ENCODE results near the gene PSMB4. TPM values are rescaled to one million over a fixed set of nuclear protein-coding genes. Genes with fewer than 3 reads are reported as not detected.
"Not testable (repeated sequence)": the region's sequence is repeated elsewhere in the genome, so short reads cannot be mapped to it uniquely, and the experiment has no call there.

The PSMB4 gene
- polyA plus RNA-seq (2013, experiment 1 of 2) = 341 TPM
- polyA plus RNA-seq (2013, experiment 2 of 2) = 334 TPM

DNA sequence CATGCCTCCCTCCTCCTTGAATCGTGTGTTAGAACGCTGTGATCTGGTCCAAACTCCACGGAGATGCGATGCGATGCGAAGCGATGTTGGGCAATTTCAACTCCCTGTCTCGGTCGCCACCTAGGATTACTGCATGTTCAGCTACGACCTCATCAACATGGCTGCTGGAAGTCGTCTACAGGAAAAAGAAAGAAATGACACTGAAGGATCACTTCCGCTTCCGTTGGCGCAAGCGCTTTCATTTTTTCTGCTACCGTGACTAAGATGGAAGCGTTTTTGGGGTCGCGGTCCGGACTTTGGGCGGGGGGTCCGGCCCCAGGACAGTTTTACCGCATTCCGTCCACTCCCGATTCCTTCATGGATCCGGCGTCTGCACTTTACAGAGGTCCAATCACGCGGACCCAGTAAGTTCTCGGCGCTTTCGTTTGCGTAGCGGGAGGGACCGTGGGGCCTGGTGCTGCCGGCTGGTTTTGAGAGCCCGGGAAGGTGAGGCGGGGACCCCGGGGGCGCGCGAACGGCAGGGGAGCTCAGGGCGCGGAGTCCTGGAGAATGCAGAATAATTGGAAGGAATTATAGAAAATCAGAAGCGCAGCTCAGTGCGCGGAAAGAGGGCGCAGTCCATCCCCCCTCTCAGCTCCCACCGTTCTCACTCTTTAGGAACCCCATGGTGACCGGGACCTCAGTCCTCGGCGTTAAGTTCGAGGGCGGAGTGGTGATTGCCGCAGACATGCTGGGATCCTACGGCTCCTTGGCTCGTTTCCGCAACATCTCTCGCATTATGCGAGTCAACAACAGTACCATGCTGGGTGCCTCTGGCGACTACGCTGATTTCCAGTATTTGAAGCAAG lies at the start of gene PSMB4:
Gene PSMB4 (plus strand): TSS at position 250 of the 848 bp plus-strand sequence. CDS start 15 bp downstream, at position 265.
- H2BK15ac ChIP-seq (ENCODE audit: low read length) = no peak within 1 kb of the TSS
- no peak within 1 kb of the TSS for H2BK12ac ChIP-seq (ENCODE audit: low read length)
- H4K8ac ChIP-seq (ENCODE audit: low read depth, low read length) = no peak within 1 kb of the TSS
- H3K27ac ChIP-seq (replicated peaks; ENCODE audit: low read length) = peak within 1 kb of the TSS; percentile 41
- H2BK5ac ChIP-seq (ENCODE audit: low read length) = no peak within 1 kb of the TSS
- H3K79me1 ChIP-seq (ENCODE audit: low read depth, low read length) = peaks cover 6% of the 10 kb centered on the region
- H3K4me3 ChIP-seq (ENCODE audit: low read length in 2 of 2) = peak within 1 kb of the TSS; percentile 83 to 88
- peak within 1 kb of the TSS; percentile 93 for H3K18ac ChIP-seq (ENCODE audit: low read length)
- H2BK120ac ChIP-seq (ENCODE audit: low read depth, low read length) = no peak within 1 kb of the TSS
- no peak within 1 kb of the TSS for H4K91ac ChIP-seq (ENCODE audit: low read depth, low read length, poor library complexity)
- peak within 1 kb of the TSS; percentile 80 for H2AFZ ChIP-seq (ENCODE audit: low read length)
- peak within 1 kb of the TSS; percentile 97 for H3K9ac ChIP-seq (ENCODE audit: low read depth, low read length, poor library complexity)
- H3K4me1 ChIP-seq (ENCODE audit: control insufficient read depth in 2 of 2, insufficient read depth in 1 of 2, low read depth in 1 of 2, low read length in 2 of 2) = peaks cover 2 to 4% of the 10 kb centered on the region in 2 donors
- peak; percentile 79 for DNase-seq (ENCODE audit: low spot score)
- H2AK5ac ChIP-seq (ENCODE audit: low read depth, low read length) = peak within 1 kb of the TSS; percentile 11
- no CpG with 5 or more reads among the region's 63 CpGs for WGBS, 2 donors (ENCODE audit: extremely low coverage in 2 of 2, insufficient read length in 2 of 2, insufficient replicate concordance in 1 of 2)
- H3K4ac ChIP-seq (ENCODE audit: low read length) = no peak within 1 kb of the TSS
- no peaks in the 10 kb centered on the region for H3K27me3 ChIP-seq (ENCODE audit: control insufficient read depth in 3 of 3, insufficient read depth in 3 of 3, low read depth in 1 of 3, low read length in 3 of 3)
- H3K23ac ChIP-seq (ENCODE audit: low read depth, low read length, poor library complexity) = no peak within 1 kb of the TSS
- no peaks in the 10 kb centered on the region for H3K9me3 ChIP-seq (replicated peaks in 1 of 2; ENCODE audit: control insufficient read depth in 2 of 2, insufficient read depth in 1 of 2, low read depth in 1 of 2, low read length in 2 of 2)
- H3K4me2 ChIP-seq (ENCODE audit: insufficient read depth, low read length, poor library complexity, severe bottlenecking) = peak within 1 kb of the TSS; percentile 75
- H3K14ac ChIP-seq (ENCODE audit: low read length) = no peak within 1 kb of the TSS
- peaks cover 16 to 46% of the 10 kb centered on the region in 2 donors for H3K36me3 ChIP-seq (replicated peaks in 1 of 2; ENCODE audit: control insufficient read depth in 2 of 2, insufficient read depth in 2 of 2, low read length in 2 of 2)

DNA sequence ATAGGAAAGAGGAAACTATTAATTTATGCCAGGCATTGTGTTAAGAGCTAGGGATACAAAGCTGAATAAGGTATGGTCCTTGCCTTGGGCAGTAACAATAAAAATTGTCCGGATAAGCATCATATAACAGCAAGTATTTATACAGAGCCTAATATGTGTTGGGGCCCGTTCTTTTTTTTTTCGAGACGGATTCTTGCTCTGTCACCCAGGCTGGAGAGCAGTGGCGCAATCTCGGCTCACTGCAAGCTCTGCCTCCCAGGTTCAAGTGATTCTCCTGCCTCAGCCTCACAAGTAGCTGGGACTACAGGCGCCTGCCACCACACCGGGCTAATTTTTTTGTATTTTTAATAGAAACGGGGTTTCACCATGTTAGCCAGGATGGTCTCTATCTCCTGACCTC lies 49.0 kb upstream of the PSMB4 start:
- not testable (repeated sequence) for H3K27ac ChIP-seq (replicated peaks; ENCODE audit: low read length); H3K36me3 ChIP-seq (replicated peaks in 1 of 2; ENCODE audit: control insufficient read depth in 2 of 2, insufficient read depth in 2 of 2, low read length in 2 of 2); H2BK15ac ChIP-seq (ENCODE audit: low read length); H2AK5ac ChIP-seq (ENCODE audit: low read depth, low read length); H2BK120ac ChIP-seq (ENCODE audit: low read depth, low read length); H3K9me3 ChIP-seq (replicated peaks in 1 of 2; ENCODE audit: control insufficient read depth in 2 of 2, insufficient read depth in 1 of 2, low read depth in 1 of 2, low read length in 2 of 2); H4K8ac ChIP-seq (ENCODE audit: low read depth, low read length); H2BK5ac ChIP-seq (ENCODE audit: low read length); H4K91ac ChIP-seq (ENCODE audit: low read depth, low read length, poor library complexity); H3K18ac ChIP-seq (ENCODE audit: low read length); H3K4me2 ChIP-seq (ENCODE audit: insufficient read depth, low read length, poor library complexity, severe bottlenecking); H3K27me3 ChIP-seq (ENCODE audit: control insufficient read depth in 3 of 3, insufficient read depth in 3 of 3, low read depth in 1 of 3, low read length in 3 of 3); H3K9ac ChIP-seq (ENCODE audit: low read depth, low read length, poor library complexity); H3K23ac ChIP-seq (ENCODE audit: low read depth, low read length, poor library complexity); H3K79me1 ChIP-seq (ENCODE audit: low read depth, low read length); H2AFZ ChIP-seq (ENCODE audit: low read length); H2BK12ac ChIP-seq (ENCODE audit: low read length); H3K4ac ChIP-seq (ENCODE audit: low read length); H3K14ac ChIP-seq (ENCODE audit: low read length); H3K4me3 ChIP-seq (ENCODE audit: low read length in 2 of 2); DNase-seq (ENCODE audit: low spot score)
- WGBS, 2 donors (ENCODE audit: extremely low coverage in 2 of 2, insufficient read length in 2 of 2, insufficient replicate concordance in 1 of 2) = no CpG with 5 or more reads among the region's 9 CpGs
- peaks cover 12 to 14% of the 10 kb centered on the region in 2 donors for H3K4me1 ChIP-seq (ENCODE audit: control insufficient read depth in 2 of 2, insufficient read depth in 1 of 2, low read depth in 1 of 2, low read length in 2 of 2)

DNA sequence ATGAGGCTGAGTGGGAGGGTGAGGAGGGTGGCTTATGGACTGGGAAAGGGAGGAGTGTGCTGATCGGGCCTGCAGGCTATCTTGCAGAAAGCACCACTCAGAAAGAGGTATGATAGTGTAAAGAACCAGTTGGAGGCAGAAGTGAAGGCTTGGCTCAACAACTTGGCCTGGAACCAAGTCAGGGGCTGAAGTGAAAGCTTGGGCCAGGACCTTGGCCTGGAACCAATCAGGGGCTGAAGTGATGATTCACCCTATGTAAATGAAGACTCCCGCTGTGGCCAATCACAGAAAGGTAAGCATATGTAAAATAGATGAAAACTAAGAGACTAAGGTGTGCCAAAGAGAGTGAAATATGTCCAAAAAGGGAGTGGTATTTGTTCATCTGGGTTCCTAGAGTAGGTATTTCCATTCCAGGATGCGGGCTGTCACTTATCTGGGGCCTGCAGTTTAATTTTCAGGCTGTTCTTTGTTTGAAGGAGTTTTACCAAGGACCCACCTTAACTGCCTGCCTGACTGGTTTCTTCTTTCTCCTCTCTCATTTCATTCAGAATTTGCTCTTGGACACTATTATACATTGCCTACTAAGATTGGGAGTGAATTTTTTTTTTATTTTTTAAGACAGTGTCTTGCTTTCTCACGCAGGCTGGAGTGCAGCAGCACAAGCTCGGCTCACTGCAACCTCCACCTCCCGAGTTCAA lies 47.2 kb upstream of the PSMB4 start:
- Histone ChIP-seq H3K4ac (ENCODE audit: low read length) (no peak overlapping the region), H3K36me3 (replicated peaks in 1 of 2; ENCODE audit: control insufficient read depth in 2 of 2, insufficient read depth in 2 of 2, low read length in 2 of 2) (no peaks in the 10 kb centered on the region), H3K9ac (ENCODE audit: low read depth, low read length, poor library complexity) (no peak overlapping the region), H2AK5ac (ENCODE audit: low read depth, low read length) (no peak overlapping the region), H3K27ac (replicated peaks; ENCODE audit: low read length) (no peak overlapping the region), H2BK120ac (ENCODE audit: low read depth, low read length) (no peak overlapping the region), H3K4me3 (ENCODE audit: low read length in 2 of 2) (no peak overlapping the region), H3K9me3 (replicated peaks in 1 of 2; ENCODE audit: control insufficient read depth in 2 of 2, insufficient read depth in 1 of 2, low read depth in 1 of 2, low read length in 2 of 2) (peaks cover 0 to 9% of the 10 kb centered on the region in 2 donors), H3K18ac (ENCODE audit: low read length) (no peak overlapping the region), H4K8ac (ENCODE audit: low read depth, low read length) (no peak overlapping the region), H3K27me3 (ENCODE audit: control insufficient read depth in 3 of 3, insufficient read depth in 3 of 3, low read depth in 1 of 3, low read length in 3 of 3) (no peaks in the 10 kb centered on the region), H2BK12ac (ENCODE audit: low read length) (no peak overlapping the region), H2BK15ac (ENCODE audit: low read length) (no peak overlapping the region), H2AFZ (ENCODE audit: low read length) (no peak overlapping the region), H3K4me2 (ENCODE audit: insufficient read depth, low read length, poor library complexity, severe bottlenecking) (no peak overlapping the region), H3K79me1 (ENCODE audit: low read depth, low read length) (no peaks in the 10 kb centered on the region), H3K23ac (ENCODE audit: low read depth, low read length, poor library complexity) (no peak overlapping the region), H3K14ac (ENCODE audit: low read length) (no peak overlapping the region), H3K4me1 (ENCODE audit: control insufficient read depth in 2 of 2, insufficient read depth in 1 of 2, low read depth in 1 of 2, low read length in 2 of 2) (peaks cover 7 to 10% of the 10 kb centered on the region in 2 donors), H2BK5ac (ENCODE audit: low read length) (no peak overlapping the region), H4K91ac (ENCODE audit: low read depth, low read length, poor library complexity) (no peak overlapping the region)
- no peak for DNase-seq (ENCODE audit: low spot score)
- no CpG with 5 or more reads among the region's 6 CpGs for WGBS, 2 donors (ENCODE audit: extremely low coverage in 2 of 2, insufficient read length in 2 of 2, insufficient replicate concordance in 1 of 2)

DNA sequence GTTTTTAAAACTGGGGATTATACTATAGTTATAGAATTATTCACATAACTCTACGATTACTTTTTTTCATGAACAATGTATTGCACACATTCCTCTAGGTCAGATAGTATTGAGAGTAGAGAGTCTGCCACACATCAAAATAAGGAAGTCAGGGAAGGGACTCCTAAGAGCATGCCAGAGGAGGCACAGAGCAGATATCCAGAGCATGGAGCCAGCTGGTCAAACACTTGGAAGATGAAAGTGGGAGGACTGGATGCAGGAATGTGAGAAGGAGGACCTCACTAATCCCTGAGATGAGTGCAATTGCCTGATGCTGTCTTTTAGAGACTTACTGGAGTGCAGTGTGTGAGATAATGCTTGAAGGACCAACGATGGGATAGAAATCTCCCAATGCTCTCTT lies 42.7 kb upstream of the PSMB4 start:
- no peak overlapping the region for H3K9ac ChIP-seq (ENCODE audit: low read depth, low read length, poor library complexity)
- peaks cover 0 to 4% of the 10 kb centered on the region in 2 donors for H3K4me1 ChIP-seq (ENCODE audit: control insufficient read depth in 2 of 2, insufficient read depth in 1 of 2, low read depth in 1 of 2, low read length in 2 of 2)
- no peak overlapping the region for H3K18ac ChIP-seq (ENCODE audit: low read length)
- H2AK5ac ChIP-seq (ENCODE audit: low read depth, low read length) = no peak overlapping the region
- H2AFZ ChIP-seq (ENCODE audit: low read length) = peak overlapping the region; percentile 3
- no peaks in the 10 kb centered on the region for H3K27me3 ChIP-seq (ENCODE audit: control insufficient read depth in 3 of 3, insufficient read depth in 3 of 3, low read depth in 1 of 3, low read length in 3 of 3)
- H4K8ac ChIP-seq (ENCODE audit: low read depth, low read length) = no peak overlapping the region
- H4K91ac ChIP-seq (ENCODE audit: low read depth, low read length, poor library complexity) = no peak overlapping the region
- H2BK15ac ChIP-seq (ENCODE audit: low read length) = no peak overlapping the region
- no peak overlapping the region for H2BK120ac ChIP-seq (ENCODE audit: low read depth, low read length)
- H3K79me1 ChIP-seq (ENCODE audit: low read depth, low read length) = no peaks in the 10 kb centered on the region
- H3K23ac ChIP-seq (ENCODE audit: low read depth, low read length, poor library complexity) = no peak overlapping the region
- no CpG with 5 or more reads among the region's 2 CpGs for WGBS, 2 donors (ENCODE audit: extremely low coverage in 2 of 2, insufficient read length in 2 of 2, insufficient replicate concordance in 1 of 2)
- H3K4me2 ChIP-seq (ENCODE audit: insufficient read depth, low read length, poor library complexity, severe bottlenecking) = no peak overlapping the region
- H2BK5ac ChIP-seq (ENCODE audit: low read length) = no peak overlapping the region
- no peak overlapping the region for H3K4me3 ChIP-seq (ENCODE audit: low read length in 2 of 2)
- DNase-seq (ENCODE audit: low spot score) = no peak
- H3K14ac ChIP-seq (ENCODE audit: low read length) = no peak overlapping the region
- H3K27ac ChIP-seq (replicated peaks; ENCODE audit: low read length) = no peak overlapping the region
- H2BK12ac ChIP-seq (ENCODE audit: low read length) = no peak overlapping the region
- no peaks in the 10 kb centered on the region for H3K36me3 ChIP-seq (replicated peaks in 1 of 2; ENCODE audit: control insufficient read depth in 2 of 2, insufficient read depth in 2 of 2, low read length in 2 of 2)
- no peak overlapping the region for H3K4ac ChIP-seq (ENCODE audit: low read length)
- H3K9me3 ChIP-seq (replicated peaks in 1 of 2; ENCODE audit: control insufficient read depth in 2 of 2, insufficient read depth in 1 of 2, low read depth in 1 of 2, low read length in 2 of 2) = peaks cover 0 to 12% of the 10 kb centered on the region in 2 donors
